PFSK-1 (cell line): ENCODE results near the gene TOP2A.

Source experiments
- FOXP2 ChIP-seq: optimal IDR thresholded peaks from 2 replicates; pipeline ENCODE3; 2011; ENCODE audit warnings: borderline replicate concordance, control low read depth, inconsistent platforms; ENCODE audit not compliant: insufficient read depth; ENCODE audit errors: extremely low read length, extremely low read depth
- POLR2AphosphoS5 ChIP-seq: IDR thresholded peaks from 2 replicates; pipeline ENCODE4 v1.6.1; 2012; ENCODE audit warnings: low read depth, mild to moderate bottlenecking, control low read depth, low read length, moderate library complexity
- SIN3A ChIP-seq: IDR thresholded peaks from 2 replicates; pipeline ENCODE4 v1.6.1; 2012; ENCODE audit warnings: mild to moderate bottlenecking, low read length, moderate library complexity, borderline replicate concordance; ENCODE audit not compliant: insufficient read depth
- TAF1 ChIP-seq: IDR thresholded peaks from 2 replicates; pipeline ENCODE4 v1.6.1; 2012; ENCODE audit warnings: low read length, control low read depth, borderline replicate concordance; ENCODE audit not compliant: insufficient read depth
- TF ChIP-seq, protein P1 (sequence below), 2 experiments: IDR thresholded peaks; 2 replicates each; pipeline versions ENCODE4 v1.6.1 to v1.8.0; 2011 to 2012; ENCODE audit warnings: low read depth in 2 of 2, low read length in 2 of 2, control low read depth in 1 of 2, inconsistent platforms in 1 of 2, mild to moderate bottlenecking in 1 of 2, moderate library complexity in 1 of 2; ENCODE audit not compliant: insufficient read depth in 1 of 2

TOP2A gene

DNA sequence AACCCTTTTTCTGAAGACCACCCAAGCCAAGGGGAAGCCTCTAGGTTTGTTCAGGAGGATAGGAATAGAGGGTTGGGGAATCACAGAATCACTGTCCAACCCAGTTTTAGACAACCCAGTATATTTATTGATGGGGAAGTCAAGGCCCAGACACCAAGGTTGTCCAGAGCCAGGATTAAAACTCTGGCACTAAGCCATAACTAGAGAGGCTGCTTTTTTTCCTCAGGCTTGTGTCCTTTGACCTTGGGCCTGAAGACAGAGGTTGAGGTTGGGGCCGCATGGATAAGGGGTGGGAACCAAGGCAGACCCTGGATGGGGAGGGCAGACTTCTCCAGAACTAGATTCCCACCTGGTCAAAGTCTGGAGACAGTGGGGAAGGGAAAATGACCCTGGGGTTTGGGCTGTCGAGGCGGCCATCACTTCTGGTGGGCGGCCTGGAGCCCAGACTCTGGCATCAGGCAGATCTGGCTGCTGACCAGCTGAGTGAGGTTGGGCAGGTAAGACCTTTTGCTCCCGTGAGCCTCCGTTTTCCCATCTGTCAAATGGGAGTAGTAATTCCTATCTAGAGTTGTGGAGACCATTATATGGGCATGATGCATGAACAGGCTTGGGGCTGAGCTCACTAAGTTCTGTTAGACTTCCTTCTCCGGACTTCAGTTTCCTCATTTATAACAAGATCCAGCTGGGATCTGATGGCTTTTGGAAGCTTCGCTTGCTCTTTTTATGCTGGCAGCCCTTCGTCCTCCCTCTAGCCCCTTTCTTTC lies 43.5 kb upstream of the TOP2A start:
- TF ChIP-seq SIN3A: no peak
- TF ChIP-seq TAF1: no peak
- TF ChIP-seq FOXP2: no peak
- TF ChIP-seq POLR2AphosphoS5: peak; percentile 43
- TF ChIP-seq, protein P1, sequence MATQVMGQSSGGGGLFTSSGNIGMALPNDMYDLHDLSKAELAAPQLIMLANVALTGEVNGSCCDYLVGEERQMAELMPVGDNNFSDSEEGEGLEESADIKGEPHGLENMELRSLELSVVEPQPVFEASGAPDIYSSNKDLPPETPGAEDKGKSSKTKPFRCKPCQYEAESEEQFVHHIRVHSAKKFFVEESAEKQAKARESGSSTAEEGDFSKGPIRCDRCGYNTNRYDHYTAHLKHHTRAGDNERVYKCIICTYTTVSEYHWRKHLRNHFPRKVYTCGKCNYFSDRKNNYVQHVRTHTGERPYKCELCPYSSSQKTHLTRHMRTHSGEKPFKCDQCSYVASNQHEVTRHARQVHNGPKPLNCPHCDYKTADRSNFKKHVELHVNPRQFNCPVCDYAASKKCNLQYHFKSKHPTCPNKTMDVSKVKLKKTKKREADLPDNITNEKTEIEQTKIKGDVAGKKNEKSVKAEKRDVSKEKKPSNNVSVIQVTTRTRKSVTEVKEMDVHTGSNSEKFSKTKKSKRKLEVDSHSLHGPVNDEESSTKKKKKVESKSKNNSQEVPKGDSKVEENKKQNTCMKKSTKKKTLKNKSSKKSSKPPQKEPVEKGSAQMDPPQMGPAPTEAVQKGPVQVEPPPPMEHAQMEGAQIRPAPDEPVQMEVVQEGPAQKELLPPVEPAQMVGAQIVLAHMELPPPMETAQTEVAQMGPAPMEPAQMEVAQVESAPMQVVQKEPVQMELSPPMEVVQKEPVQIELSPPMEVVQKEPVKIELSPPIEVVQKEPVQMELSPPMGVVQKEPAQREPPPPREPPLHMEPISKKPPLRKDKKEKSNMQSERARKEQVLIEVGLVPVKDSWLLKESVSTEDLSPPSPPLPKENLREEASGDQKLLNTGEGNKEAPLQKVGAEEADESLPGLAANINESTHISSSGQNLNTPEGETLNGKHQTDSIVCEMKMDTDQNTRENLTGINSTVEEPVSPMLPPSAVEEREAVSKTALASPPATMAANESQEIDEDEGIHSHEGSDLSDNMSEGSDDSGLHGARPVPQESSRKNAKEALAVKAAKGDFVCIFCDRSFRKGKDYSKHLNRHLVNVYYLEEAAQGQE (IDR thresholded peaks at IDR 0.05; ENCODE audit: insufficient read depth in 1 of 2, low read depth in 2 of 2, low read length in 2 of 2): 0 out of 4 replicates have a peak, but pooled peaks of 1 of the 2 experiments have one; percentile 3

DNA sequence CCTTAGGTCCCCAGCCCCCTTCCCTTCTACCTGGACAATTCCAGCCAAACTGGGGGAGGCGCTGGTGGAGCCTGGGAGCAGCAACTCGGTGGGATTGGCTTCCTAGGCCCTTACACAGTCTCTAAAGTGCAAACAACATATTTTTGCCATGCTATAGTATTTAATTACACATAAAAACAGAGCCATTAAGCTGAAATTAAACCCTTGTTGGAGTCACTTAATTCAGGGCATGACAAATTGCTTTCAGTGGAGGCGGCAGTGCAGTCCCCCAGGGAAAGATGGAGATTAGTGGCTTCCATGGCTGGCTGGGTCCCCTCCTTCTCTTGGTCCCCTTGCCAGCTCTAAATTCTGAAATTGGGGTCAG lies 42.9 kb upstream of the TOP2A start:
- no peak for TF ChIP-seq TAF1
- TF ChIP-seq POLR2AphosphoS5: no peak
- no peak for TF ChIP-seq FOXP2
- TF ChIP-seq, protein P1 (IDR thresholded peaks at IDR 0.05; ENCODE audit: insufficient read depth in 1 of 2, low read depth in 2 of 2, low read length in 2 of 2): no peak
- TF ChIP-seq SIN3A: no peak

DNA sequence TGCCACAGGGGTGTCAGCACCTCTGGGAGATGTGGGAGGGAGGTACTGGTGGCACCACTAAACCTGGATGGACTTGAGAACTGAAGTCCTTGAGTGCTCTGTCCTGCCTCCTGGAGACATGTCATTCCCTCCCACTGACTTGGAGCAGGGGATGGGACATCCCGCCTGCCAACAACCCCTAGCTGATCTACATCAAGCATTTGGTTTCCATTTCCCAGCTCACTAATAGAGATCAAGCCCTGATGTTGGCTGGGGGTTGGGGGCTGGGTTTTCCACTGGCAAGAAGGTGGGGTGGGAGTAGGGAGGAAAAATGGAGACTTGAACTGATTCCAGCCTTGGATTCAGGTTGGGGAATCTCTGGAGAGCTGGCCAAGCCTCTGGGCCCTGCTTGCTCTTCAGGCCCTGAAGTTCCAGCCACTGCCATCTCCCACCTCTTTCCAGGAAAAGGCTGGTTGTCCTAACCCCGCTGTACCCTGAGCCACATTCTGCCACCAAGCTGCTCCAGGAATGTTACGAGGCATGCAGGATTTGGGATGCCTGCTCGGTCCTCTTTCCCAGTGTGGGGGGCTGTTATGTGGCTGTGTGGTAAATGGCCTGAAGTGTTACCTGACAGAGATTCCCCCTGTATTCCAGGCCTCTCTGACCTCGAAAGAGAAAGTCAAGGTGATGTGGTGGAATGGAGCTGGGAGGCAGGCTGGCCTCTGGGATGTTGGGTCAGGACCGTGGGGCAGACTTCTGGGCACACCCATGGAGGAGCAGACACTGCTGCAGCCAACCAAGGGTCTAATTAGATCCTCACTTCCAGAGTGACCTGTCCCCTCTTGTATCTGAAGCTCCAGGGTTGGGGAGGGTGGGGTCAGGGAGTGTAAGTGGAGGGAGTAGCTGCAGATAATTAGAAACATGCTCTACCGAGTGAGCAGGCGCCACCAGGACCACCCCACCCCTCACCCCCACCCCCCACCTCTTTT lies 42.2 kb upstream of the TOP2A start:
- TF ChIP-seq POLR2AphosphoS5: peak; percentile 72
- no peak for TF ChIP-seq TAF1
- peak; percentile 19 for TF ChIP-seq FOXP2
- no peak for TF ChIP-seq SIN3A
- TF ChIP-seq, protein P1 (IDR thresholded peaks at IDR 0.05; ENCODE audit: insufficient read depth in 1 of 2, low read depth in 2 of 2, low read length in 2 of 2): no peak

DNA sequence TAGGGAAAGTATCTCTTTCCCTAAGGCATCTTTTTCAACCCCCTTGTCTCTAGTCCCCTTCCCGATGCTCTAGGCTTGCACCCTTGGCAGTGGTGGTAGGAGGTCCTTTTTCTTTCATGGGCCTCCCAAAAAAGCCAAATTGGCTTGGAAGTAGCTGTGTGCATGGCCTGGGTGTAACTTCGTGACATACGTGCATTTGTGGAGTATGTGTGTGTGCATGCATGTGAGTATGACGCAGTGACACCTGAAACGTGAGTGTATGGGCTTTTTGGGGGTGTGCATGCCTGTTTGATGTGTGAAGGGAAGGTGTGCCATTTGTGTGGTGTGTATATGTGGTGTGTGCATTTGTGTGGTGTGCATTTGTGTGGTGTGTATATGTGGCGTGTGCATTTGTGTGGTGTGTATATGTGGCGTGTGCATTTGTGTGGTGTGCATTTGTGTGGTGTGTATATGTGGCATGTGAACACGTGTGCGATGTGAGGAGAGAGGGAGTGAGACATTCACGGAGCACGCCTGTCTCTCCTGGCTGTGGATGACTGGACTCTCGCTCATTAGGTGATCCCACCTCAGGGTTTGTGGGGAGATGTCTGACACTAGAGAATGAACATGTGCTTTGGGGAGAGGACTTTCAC lies 41.3 kb upstream of the TOP2A start:
- TF ChIP-seq POLR2AphosphoS5 (no peak; the same call in 1 of the 2 replicates), TAF1 (no peak), SIN3A (no peak), FOXP2 (no peak)
- TF ChIP-seq, protein P1 (IDR thresholded peaks at IDR 0.05; ENCODE audit: insufficient read depth in 1 of 2, low read depth in 2 of 2, low read length in 2 of 2): no peak
